Stimulated activated CD8-positive, alpha-beta memory T cell treated with anti-CD3 and anti-CD28 coated beads, Interleukin-4, amount 100 ng/mL, for 4 hours (primary cell): ENCODE measurements around the gene BOLA2B.

Source experiments
- DNase-seq, 2 donors: peaks; one replicate each; pipeline ENCODE4 v3.0.0-alpha.2; 2020; ENCODE audit warnings: low read depth in 2 of 2, low spot score in 1 of 2

The BOLA2B gene

DNA sequence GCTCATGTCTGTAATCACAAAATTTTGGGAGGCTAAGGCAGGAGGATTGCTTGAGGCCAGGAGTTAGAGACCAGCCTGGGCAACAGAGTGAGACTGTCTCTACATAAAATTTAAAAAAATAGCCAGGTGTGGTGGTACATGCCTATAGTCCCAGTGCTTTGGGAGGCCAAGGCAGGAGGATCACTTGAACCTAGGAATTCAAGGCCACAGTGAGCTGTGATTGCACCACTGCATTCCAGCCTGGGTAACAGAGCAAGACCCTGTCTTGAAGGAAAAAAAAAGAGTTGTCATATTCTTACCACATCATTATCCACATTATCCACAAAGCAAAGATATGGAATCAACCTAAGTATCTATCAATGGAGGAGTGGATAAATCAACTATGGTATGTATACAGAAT, 49.4 kb downstream of the BOLA2B start:
- no peak for DNase-seq

DNA sequence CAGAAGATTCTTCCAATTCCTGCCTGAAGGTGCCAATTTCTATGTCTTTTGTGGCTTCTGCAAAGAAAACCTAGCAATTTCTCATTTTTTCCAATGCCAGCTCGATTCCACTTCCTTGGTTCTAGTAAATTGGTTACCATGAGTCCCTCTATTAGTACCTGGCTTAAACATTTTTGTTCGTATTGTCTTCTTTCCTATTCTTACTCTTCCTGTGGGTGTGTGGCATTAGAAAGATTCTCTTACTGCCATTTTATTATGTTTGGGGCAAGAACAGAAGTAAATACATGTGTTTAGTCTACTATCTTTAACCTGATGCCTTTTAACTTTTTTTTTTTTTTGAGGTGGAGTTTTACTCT, 50.1 kb downstream of the BOLA2B start:
- no peak for DNase-seq
